OCI-LY7 (cell line): ENCODE data around the gene POLL.

Experiments
- EZH2phosphoT487 ChIP-seq: fragments of 200-600 bp; sonication (generic); IDR thresholded peaks from 2 replicates; pipeline ENCODE4 v1.6.1; 2018; ENCODE audit warnings: low read depth, borderline replicate concordance, mild to moderate bottlenecking, mixed run types, antibody characterized with exemption, low read length, moderate library complexity, mixed read lengths
- TF ChIP-seq, protein P1 (sequence below): fragments of 200-600 bp; sonication (generic); conservative IDR thresholded peaks from 2 replicates; pipeline ENCODE4 v1.5.1; 2014; ENCODE audit warnings: mild to moderate bottlenecking, antibody characterized with exemption, low read length, moderate library complexity, mixed read lengths

DNA sequence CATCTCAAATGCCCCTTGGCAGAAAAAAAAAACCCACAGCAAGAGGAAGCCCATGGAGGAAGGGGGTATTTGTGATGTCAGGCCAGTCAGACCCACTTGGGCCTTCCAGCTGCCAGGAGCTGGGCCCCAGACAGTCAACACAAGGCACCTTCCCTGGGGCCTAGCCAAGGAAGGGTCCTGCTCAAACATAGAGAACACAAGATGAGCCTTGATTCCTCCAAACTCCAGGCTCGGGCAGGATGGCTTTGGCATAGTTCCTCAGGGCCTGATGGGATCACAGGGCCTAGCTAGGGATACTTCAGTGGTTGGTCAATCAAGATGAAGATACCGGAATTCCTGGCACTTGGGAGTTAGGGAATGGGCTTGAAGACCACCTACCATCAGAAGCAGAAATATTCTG, 30.8 kb upstream of the POLL start:
- TF ChIP-seq, protein P1, sequence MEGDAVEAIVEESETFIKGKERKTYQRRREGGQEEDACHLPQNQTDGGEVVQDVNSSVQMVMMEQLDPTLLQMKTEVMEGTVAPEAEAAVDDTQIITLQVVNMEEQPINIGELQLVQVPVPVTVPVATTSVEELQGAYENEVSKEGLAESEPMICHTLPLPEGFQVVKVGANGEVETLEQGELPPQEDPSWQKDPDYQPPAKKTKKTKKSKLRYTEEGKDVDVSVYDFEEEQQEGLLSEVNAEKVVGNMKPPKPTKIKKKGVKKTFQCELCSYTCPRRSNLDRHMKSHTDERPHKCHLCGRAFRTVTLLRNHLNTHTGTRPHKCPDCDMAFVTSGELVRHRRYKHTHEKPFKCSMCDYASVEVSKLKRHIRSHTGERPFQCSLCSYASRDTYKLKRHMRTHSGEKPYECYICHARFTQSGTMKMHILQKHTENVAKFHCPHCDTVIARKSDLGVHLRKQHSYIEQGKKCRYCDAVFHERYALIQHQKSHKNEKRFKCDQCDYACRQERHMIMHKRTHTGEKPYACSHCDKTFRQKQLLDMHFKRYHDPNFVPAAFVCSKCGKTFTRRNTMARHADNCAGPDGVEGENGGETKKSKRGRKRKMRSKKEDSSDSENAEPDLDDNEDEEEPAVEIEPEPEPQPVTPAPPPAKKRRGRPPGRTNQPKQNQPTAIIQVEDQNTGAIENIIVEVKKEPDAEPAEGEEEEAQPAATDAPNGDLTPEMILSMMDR = no peak
- TF ChIP-seq EZH2phosphoT487 = no peak
